Cardiac fibroblast (primary cell): Measurements from ENCODE around the gene DFFB.

Experiments used
- DNase-seq, 2 donors: peaks; one replicate each; pipeline versions ENCODE4 v3.0.0 to v3.0.0-alpha.2; 2010; ENCODE audit warnings: low read depth in 2 of 2
- H3K4me3 ChIP-seq, 2 donors: replicated peaks in 1 of 2; 1 replicate in 1 of 2; 2 replicates in 1 of 2; pipeline ENCODE4 v1.5.1; 2011; ENCODE audit warnings: low read depth in 2 of 2, low read length in 2 of 2, mild to moderate bottlenecking in 2 of 2, moderate library complexity in 1 of 2
- CTCF ChIP-seq: IDR thresholded peaks from one replicate; pipeline ENCODE4 v1.5.1; 2011; ENCODE audit warnings: low read depth, mild to moderate bottlenecking, low read length, inconsistent platforms

DFFB gene

GRCh38 chr1:3906672-3907020 is 49.4 kb downstream of the DFFB start:
- no peak overlapping the region for H3K4me3 ChIP-seq
- no peak for DNase-seq
- no peak for TF ChIP-seq CTCF

- no peak for DNase-seq
- no peak overlapping the region for H3K4me3 ChIP-seq
- no peak for TF ChIP-seq CTCF
Observed at GRCh38 chr1:3907031-3907534, 49.8 kb downstream of the DFFB start.

- H3K4me3 ChIP-seq = no peak overlapping the region
- TF ChIP-seq CTCF = no peak
- no peak for DNase-seq
Observed at GRCh38 chr1:3907621-3908165, 50.4 kb downstream of the DFFB start.

GRCh38 chr1:3908886-3909517 is 51.7 kb downstream of the DFFB start:
- DNase-seq = no peak
- H3K4me3 ChIP-seq = no peak overlapping the region
- TF ChIP-seq CTCF = no peak

- H3K4me3 ChIP-seq = no peak overlapping the region
- no peak for TF ChIP-seq CTCF
Observed at GRCh38 chr1:3909615-3910014, 52.3 kb downstream of the DFFB start.

GRCh38 chr1:3910049-3910731 is 52.9 kb downstream of the DFFB start:
- H3K4me3 ChIP-seq = no peak overlapping the region
- TF ChIP-seq CTCF = no peak
- no peak for DNase-seq

More at GRCh38 chr1:3909615-3910014, 52.3 kb downstream of the DFFB start:
- DNase-seq = no peak
